NCI-H187 (cell line): ENCODE data around the gene LMCD1.

Experiments used
- DNase-seq, 2 experiments: peaks; one replicate each; lab custom pipeline; 2025; lab: John Stamatoyannopoulos, UW

LMCD1 gene

GRCh38 chr3:8484409-8485140 lies 17.0 kb upstream of the LMCD1 start:
- DNase-seq = no peak

- no peak for DNase-seq
Observed at GRCh38 chr3:8485141-8485870, 16.3 kb upstream of the LMCD1 start.

GRCh38 chr3:8485943-8486342 lies 15.7 kb upstream of the LMCD1 start:
- DNase-seq = no peak

- DNase-seq = no peak
Observed at GRCh38 chr3:8486434-8486833, 15.2 kb upstream of the LMCD1 start.

- DNase-seq = no peak
Observed at GRCh38 chr3:8486936-8487335, 14.7 kb upstream of the LMCD1 start.

- DNase-seq = no peak
Observed at GRCh38 chr3:8488411-8488810, 13.2 kb upstream of the LMCD1 start.

GRCh38 chr3:8488877-8489276 lies 12.7 kb upstream of the LMCD1 start:
- DNase-seq = no peak

GRCh38 chr3:8489278-8489792 lies 12.3 kb upstream of the LMCD1 start:
- DNase-seq = no peak

GRCh38 chr3:8490079-8490552 lies 11.5 kb upstream of the LMCD1 start:
- DNase-seq = no peak

GRCh38 chr3:8491271-8492144 lies 10.1 kb upstream of the LMCD1 start:
- DNase-seq = no peak

- DNase-seq = no peak
Observed at GRCh38 chr3:8492744-8493511, 8.7 kb upstream of the LMCD1 start.

GRCh38 chr3:8493744-8494143 lies 7.9 kb upstream of the LMCD1 start:
- no peak for DNase-seq

GRCh38 chr3:8494327-8494726 lies 7.3 kb upstream of the LMCD1 start:
- DNase-seq = no peak

GRCh38 chr3:8497582-8497981 lies 4.0 kb upstream of the LMCD1 start:
- DNase-seq = no peak

- DNase-seq = no peak
Observed at GRCh38 chr3:8499181-8499611, 2.4 kb upstream of the LMCD1 start.

- no peak for DNase-seq
Observed at GRCh38 chr3:8500319-8500988, 1.2 kb upstream of the LMCD1 start.

- no peak for DNase-seq
Observed at GRCh38 chr3:8500989-8501370, 643 bp upstream of the LMCD1 start.

GRCh38 chr3:8503461-8503860 lies 1.8 kb downstream of the LMCD1 start:
- no peak for DNase-seq

GRCh38 chr3:8503871-8504610 lies 2.4 kb downstream of the LMCD1 start:
- no peak for DNase-seq

- DNase-seq = no peak
Observed at GRCh38 chr3:8504611-8504973, 3.0 kb downstream of the LMCD1 start.
